ENCODE data around the gene SLC6A19.

DNA sequence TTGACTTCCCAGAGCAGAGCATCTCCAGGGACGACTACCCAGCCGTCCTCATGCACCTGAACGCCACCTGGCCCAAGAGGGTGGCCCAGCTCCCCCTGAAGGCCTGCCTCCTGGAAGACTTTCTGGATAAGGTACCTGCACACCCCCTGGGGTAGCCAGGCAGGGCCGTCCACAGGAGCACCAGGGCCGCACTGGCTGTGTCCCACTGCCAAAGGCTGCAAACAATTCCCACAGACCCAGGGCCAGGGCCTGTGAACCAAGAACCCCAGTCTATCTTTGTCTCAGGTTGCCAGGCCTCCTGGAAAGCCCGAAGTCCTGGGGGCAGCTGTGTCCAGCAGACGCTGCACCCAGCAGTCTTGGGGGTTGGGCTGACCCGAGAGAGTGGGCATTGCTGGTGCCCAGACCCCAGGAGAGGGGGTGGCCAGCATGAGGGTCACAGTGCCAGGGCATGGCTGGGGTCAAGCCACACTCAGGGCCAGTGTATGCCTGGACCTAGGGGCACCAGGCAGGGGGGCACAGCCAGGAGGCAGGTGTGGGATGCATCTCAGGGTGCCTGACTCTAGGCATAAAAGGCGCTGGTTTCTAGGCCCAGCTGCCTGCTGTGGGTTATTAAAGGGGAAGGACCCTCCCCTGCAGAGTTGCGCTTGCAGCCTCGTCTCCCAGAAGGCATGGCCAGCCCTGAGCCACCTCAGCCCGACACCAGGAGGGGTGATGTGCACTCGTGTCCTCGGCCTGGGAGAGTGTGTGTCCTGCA is 41.5 kb downstream of the SLC6A19 start:
- TF ChIP-seq CTCF (IDR thresholded peaks at IDR 0.05) (no peak), POLR2A (IDR thresholded peaks at IDR 0.05) (no peak)

All from adrenal gland (tissue), 5 donors.